HFF-Myc (cell line): ENCODE measurements around the gene IFNA8.
A peak's percentile ranks its signal among the peaks of the same experiment; 100 is the strongest.
"Not testable (repeated sequence)": the region's sequence is repeated elsewhere in the genome, so short reads cannot be mapped to it uniquely, and the experiment has no call there.

Experiments
- DNase-seq: peaks from one replicate; pipeline ENCODE4 v3.0.0-alpha.2; 2011; ENCODE audit warnings: low read depth; ENCODE audit errors: extremely low read depth
- H3K4me3 ChIP-seq: replicated peaks from 2 replicates; pipeline ENCODE4 v1.5.1; 2011; ENCODE audit warnings: low read depth, mild to moderate bottlenecking, control low read depth, low read length
- TF ChIP-seq, protein P1 (sequence below): IDR thresholded peaks from 2 replicates; pipeline ENCODE4 v1.5.1; 2012; ENCODE audit warnings: mild to moderate bottlenecking, low read depth, low read length, control low read depth; ENCODE audit errors: missing control alignments

IFNA8 gene

DNA sequence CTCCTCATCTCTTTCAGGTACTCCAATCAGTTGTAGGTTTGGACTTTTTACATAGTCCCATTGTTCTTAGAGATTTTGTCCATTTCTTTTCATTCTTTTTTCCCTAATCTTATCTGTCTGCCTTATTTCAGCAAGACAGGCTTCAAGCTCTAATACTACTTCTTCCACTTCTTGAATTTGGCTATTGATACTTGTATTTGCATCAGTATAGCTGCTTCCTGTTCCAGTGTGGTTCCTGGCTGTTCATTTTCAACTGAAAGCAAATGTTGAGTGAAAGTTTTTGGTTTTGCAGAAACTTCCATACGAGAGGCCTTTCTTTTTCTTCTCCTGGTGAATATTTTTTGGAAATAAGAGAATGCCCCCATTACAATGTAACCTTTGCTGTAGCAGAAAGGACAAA is 19.3 kb downstream of the IFNA8 start:
- no peak for DNase-seq
- H3K4me3 ChIP-seq: no peak overlapping the region
- TF ChIP-seq, protein P1, sequence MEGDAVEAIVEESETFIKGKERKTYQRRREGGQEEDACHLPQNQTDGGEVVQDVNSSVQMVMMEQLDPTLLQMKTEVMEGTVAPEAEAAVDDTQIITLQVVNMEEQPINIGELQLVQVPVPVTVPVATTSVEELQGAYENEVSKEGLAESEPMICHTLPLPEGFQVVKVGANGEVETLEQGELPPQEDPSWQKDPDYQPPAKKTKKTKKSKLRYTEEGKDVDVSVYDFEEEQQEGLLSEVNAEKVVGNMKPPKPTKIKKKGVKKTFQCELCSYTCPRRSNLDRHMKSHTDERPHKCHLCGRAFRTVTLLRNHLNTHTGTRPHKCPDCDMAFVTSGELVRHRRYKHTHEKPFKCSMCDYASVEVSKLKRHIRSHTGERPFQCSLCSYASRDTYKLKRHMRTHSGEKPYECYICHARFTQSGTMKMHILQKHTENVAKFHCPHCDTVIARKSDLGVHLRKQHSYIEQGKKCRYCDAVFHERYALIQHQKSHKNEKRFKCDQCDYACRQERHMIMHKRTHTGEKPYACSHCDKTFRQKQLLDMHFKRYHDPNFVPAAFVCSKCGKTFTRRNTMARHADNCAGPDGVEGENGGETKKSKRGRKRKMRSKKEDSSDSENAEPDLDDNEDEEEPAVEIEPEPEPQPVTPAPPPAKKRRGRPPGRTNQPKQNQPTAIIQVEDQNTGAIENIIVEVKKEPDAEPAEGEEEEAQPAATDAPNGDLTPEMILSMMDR: no peak

- no peak for DNase-seq
- TF ChIP-seq, protein P1: no peak
- H3K4me3 ChIP-seq: no peak overlapping the region
These were observed 20.3 kb downstream of the IFNA8 start for GRCh38 chr9:21429191-21429590.

DNA sequence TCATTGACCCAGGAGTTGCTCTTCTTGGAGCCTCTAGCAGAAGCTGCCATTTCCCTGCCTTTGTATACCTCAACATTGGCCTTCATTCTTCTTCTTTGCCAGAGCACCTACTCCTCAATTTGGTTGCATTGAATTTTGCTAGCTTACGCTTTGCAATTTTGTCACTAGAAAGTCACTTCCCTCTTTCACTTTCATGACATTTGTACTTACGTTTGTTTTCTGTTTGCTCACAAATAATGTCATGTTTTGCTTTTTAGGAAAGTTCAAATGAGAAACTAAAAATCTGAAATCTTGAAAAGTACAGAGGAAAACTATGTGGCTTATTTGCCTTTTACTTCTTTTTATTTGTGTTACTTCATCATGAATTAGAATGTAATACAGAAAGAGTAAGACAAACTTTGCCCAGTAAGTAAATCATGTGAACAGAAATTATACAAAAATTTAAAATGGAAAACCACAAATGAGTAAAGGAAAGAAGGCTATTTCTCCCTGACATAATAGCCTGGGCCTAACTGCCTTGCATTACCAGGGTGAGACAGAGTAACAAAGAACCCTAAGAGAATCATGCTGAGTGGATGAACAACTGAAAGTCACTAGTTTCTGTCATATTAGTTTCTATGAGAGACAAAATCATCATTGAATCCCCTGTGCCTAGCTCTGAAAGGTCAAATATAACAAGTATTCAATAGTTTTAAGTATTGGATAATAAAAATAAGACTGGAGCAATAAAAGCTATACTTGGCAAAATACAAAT is 23.9 kb downstream of the IFNA8 start:
- DNase-seq: no peak
- TF ChIP-seq, protein P1: no peak
- H3K4me3 ChIP-seq: no peak overlapping the region

- no peak overlapping the region for H3K4me3 ChIP-seq
- TF ChIP-seq, protein P1: peak; percentile 50
- DNase-seq: peak; percentile 41
These were observed 25.5 kb downstream of the IFNA8 start for GRCh38 chr9:21434202-21435014.

GRCh38 chr9:21435015-21435383 is 26.1 kb downstream of the IFNA8 start:
- H3K4me3 ChIP-seq, DNase-seq: not testable (repeated sequence)

- H3K4me3 ChIP-seq: no peak within 1 kb of the TSS
- TF ChIP-seq, protein P1: no peak
- DNase-seq: no peak
These were observed 31.2 kb downstream of the IFNA8 start, which contains the start of gene IFNA1 for GRCh38 chr9:21440139-21440538. IFNA1 (plus strand) TSS chr9:21440439; CDS start chr9:21440508, 69 bp downstream.
